ENCODE results near the gene OSBPL8. TPM values are rescaled to one million over a fixed set of nuclear protein-coding genes. Genes with fewer than 3 reads are reported as not detected.
"Not testable (repeated sequence)": the region's sequence is repeated elsewhere in the genome, so short reads cannot be mapped to it uniquely, and the experiment has no call there.

OSBPL8 gene
- total and polyA plus RNA-seq, 4 donors: 6.9 to 32.5 (median 22.9) TPM

GRCh38 chr12:76379261-76379660, 180.3 kb downstream of the OSBPL8 start:
- no peaks in the 10 kb centered on the region for H3K27me3 ChIP-seq (ENCODE audit: control insufficient read depth in 4 of 4, insufficient read depth in 4 of 4, low read length in 3 of 4)
- WGBS: 97% methylated on average over 1 of the region's 1 CpG
- H3K36me3 ChIP-seq (ENCODE audit: control insufficient read depth in 4 of 4, insufficient read depth in 3 of 4, low read depth in 1 of 4, low read length in 3 of 4): peaks cover 5 to 26% (median 10%) of the 10 kb centered on the region in 4 donors
- H3K4me3 ChIP-seq (ENCODE audit: low read depth in 1 of 3, low read length in 3 of 3): no peak overlapping the region
- no peaks in the 10 kb centered on the region for H3K4me1 ChIP-seq (ENCODE audit: control insufficient read depth in 4 of 4, insufficient read depth in 4 of 4, low read length in 3 of 4)
- no peak overlapping the region for H3K9ac ChIP-seq (ENCODE audit: low read depth in 1 of 2, low read length in 2 of 2)
- no peak for DNase-seq (ENCODE audit: low spot score)
- TF ChIP-seq ATF3 (IDR thresholded peaks at IDR 0.05) (no peak), EGR1 (IDR thresholded peaks at IDR 0.05; ENCODE audit: low read depth in 2 of 2) (no peak)
- no peaks in the 10 kb centered on the region for H3K9me3 ChIP-seq (ENCODE audit: control insufficient read depth in 4 of 4, low read length in 3 of 4)
- no peak overlapping the region for H3K27ac ChIP-seq (ENCODE audit: low read depth in 1 of 2, low read length in 2 of 2)

GRCh38 chr12:76376876-76377275, 182.7 kb downstream of the OSBPL8 start:
- peaks cover 5 to 29% (median 13%) of the 10 kb centered on the region in 4 donors for H3K36me3 ChIP-seq (ENCODE audit: control insufficient read depth in 4 of 4, insufficient read depth in 3 of 4, low read depth in 1 of 4, low read length in 3 of 4)
- not testable (repeated sequence) for H3K27me3 ChIP-seq (ENCODE audit: control insufficient read depth in 4 of 4, insufficient read depth in 4 of 4, low read length in 3 of 4); H3K4me3 ChIP-seq (ENCODE audit: low read depth in 1 of 3, low read length in 3 of 3); H3K9ac ChIP-seq (ENCODE audit: low read depth in 1 of 2, low read length in 2 of 2); H3K9me3 ChIP-seq (ENCODE audit: control insufficient read depth in 4 of 4, low read length in 3 of 4); H3K27ac ChIP-seq (ENCODE audit: low read depth in 1 of 2, low read length in 2 of 2); H3K4me1 ChIP-seq (ENCODE audit: control insufficient read depth in 4 of 4, insufficient read depth in 4 of 4, low read length in 3 of 4); DNase-seq (ENCODE audit: low spot score)
- WGBS: 100% methylated on average over 1 of the region's 1 CpG

GRCh38 chr12:76375939-76376338, 183.6 kb downstream of the OSBPL8 start:
- no peak for DNase-seq (ENCODE audit: low spot score)
- H3K36me3 ChIP-seq (ENCODE audit: control insufficient read depth in 4 of 4, insufficient read depth in 3 of 4, low read depth in 1 of 4, low read length in 3 of 4): peaks cover 5 to 31% (median 13%) of the 10 kb centered on the region in 4 donors

GRCh38 chr12:76375470-76375869, 184.1 kb downstream of the OSBPL8 start:
- no peaks in the 10 kb centered on the region for H3K4me1 ChIP-seq (ENCODE audit: control insufficient read depth in 4 of 4, insufficient read depth in 4 of 4, low read length in 3 of 4)
- H3K27me3 ChIP-seq (ENCODE audit: control insufficient read depth in 4 of 4, insufficient read depth in 4 of 4, low read length in 3 of 4): no peaks in the 10 kb centered on the region
- WGBS: 97% methylated on average over 1 of the region's 1 CpG
- H3K36me3 ChIP-seq (ENCODE audit: control insufficient read depth in 4 of 4, insufficient read depth in 3 of 4, low read depth in 1 of 4, low read length in 3 of 4): peaks cover 5 to 31% (median 13%) of the 10 kb centered on the region in 4 donors
- no peak overlapping the region for H3K9ac ChIP-seq (ENCODE audit: low read depth in 1 of 2, low read length in 2 of 2)
- no peaks in the 10 kb centered on the region for H3K9me3 ChIP-seq (ENCODE audit: control insufficient read depth in 4 of 4, low read length in 3 of 4)
- H3K4me3 ChIP-seq (ENCODE audit: low read depth in 1 of 3, low read length in 3 of 3): no peak overlapping the region
- DNase-seq (ENCODE audit: low spot score): no peak
- H3K27ac ChIP-seq (ENCODE audit: low read depth in 1 of 2, low read length in 2 of 2): no peak overlapping the region
- TF ChIP-seq GABPA (IDR thresholded peaks at IDR 0.05 in 1 of 2, conservative IDR thresholded peaks at IDR 0.05 in 1 of 2) (no peak), NR2F2 (IDR thresholded peaks at IDR 0.05) (no peak), FOXA2 (IDR thresholded peaks at IDR 0.05) (no peak), SP1 (IDR thresholded peaks at IDR 0.05) (no peak), HNF4A (conservative IDR thresholded peaks at IDR 0.05) (no peak), EGR1 (IDR thresholded peaks at IDR 0.05; ENCODE audit: low read depth in 2 of 2) (no peak), REST (IDR thresholded peaks at IDR 0.05) (no peak), YY1 (IDR thresholded peaks at IDR 0.05) (no peak), MAX (IDR thresholded peaks at IDR 0.05) (no peak), RXRA (IDR thresholded peaks at IDR 0.05) (no peak), RAD21 (IDR thresholded peaks at IDR 0.05) (no peak), JUND (IDR thresholded peaks at IDR 0.05) (no peak), ZBTB33 (IDR thresholded peaks at IDR 0.05) (no peak)

More at GRCh38 chr12:76375939-76376338, 183.6 kb downstream of the OSBPL8 start:
- Histone ChIP-seq H3K4me1 (ENCODE audit: control insufficient read depth in 4 of 4, insufficient read depth in 4 of 4, low read length in 3 of 4) (no peaks in the 10 kb centered on the region), H3K27me3 (ENCODE audit: control insufficient read depth in 4 of 4, insufficient read depth in 4 of 4, low read length in 3 of 4) (no peaks in the 10 kb centered on the region), H3K4me3 (ENCODE audit: low read depth in 1 of 3, low read length in 3 of 3) (no peak overlapping the region), H3K9me3 (ENCODE audit: control insufficient read depth in 4 of 4, low read length in 3 of 4) (no peaks in the 10 kb centered on the region), H3K27ac (ENCODE audit: low read depth in 1 of 2, low read length in 2 of 2) (no peak overlapping the region), H3K9ac (ENCODE audit: low read depth in 1 of 2, low read length in 2 of 2) (no peak overlapping the region)
- TF ChIP-seq HNF4A (conservative IDR thresholded peaks at IDR 0.05) (no peak), TAF1 (conservative IDR thresholded peaks at IDR 0.05) (no peak), SP1 (IDR thresholded peaks at IDR 0.05) (no peak), RAD21 (IDR thresholded peaks at IDR 0.05) (no peak), RXRA (IDR thresholded peaks at IDR 0.05) (no peak), JUND (IDR thresholded peaks at IDR 0.05) (no peak), ATF3 (IDR thresholded peaks at IDR 0.05) (no peak), MAX (IDR thresholded peaks at IDR 0.05) (no peak), YY1 (IDR thresholded peaks at IDR 0.05) (no peak), EGR1 (IDR thresholded peaks at IDR 0.05; ENCODE audit: low read depth in 2 of 2) (no peak), NR2F2 (IDR thresholded peaks at IDR 0.05) (no peak)

All from liver (tissue), 9 donors.